ENCODE results near the gene PRKAG2.

DNA sequence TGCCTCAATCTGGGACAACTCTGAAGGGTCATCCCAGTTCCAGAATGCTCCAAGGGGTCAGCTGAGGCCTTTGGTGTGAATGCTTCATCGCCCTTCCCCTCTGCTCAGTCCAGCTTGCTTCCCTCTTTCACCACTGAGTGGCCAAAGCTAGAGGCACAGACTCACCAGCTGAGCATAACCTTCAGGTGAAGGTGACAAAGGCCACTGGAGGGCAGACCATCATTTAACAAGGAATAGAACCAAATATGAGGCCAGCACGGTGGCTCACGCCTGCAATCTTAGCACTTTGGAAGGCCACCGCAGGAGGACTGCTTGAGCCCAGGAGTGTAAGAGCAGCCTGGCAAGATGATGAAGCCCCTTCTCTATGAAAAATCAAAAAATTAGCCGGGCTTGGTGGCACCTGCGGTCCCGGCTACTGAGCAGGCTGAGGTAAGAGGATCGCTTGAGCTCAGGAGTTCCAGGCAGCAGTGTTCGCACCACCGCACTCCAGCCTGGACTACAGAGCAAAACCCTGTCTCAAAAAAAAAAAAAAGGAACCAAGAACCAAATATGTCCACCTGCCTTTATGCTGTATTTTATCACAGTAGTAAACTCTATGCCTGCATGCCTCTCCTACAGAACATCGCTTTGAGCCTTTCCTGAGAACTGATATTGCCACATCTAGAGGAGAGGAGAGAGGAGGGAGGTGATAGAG is 13.4 kb downstream of the PRKAG2 start:
- TF ChIP-seq POLR2A (IDR thresholded peaks at IDR 0.05; ENCODE audit: low read length) (no peak), GATA1 (IDR thresholded peaks at IDR 0.05; ENCODE audit: low read depth, low read length) (no peak)
